Prostate gland (tissue), 2 donors: Measurements from ENCODE around the gene RAPGEF4. TPM values are rescaled to one million over a fixed set of nuclear protein-coding genes. Genes with fewer than 3 reads are reported as not detected.

Source experiments
- DNase-seq: peaks from one replicate; pipeline ENCODE4 v3.0.0-alpha.2; 2019; ENCODE audit warnings: low spot score
- H3K27ac ChIP-seq, 2 donors: fragments of 200-600 bp; sonication (generic); 2 replicates each; pipeline ENCODE4 v1.5.1; 2017 to 2019
- H3K27me3 ChIP-seq: fragments of 200-600 bp; sonication (generic); replicated peaks from 2 replicates; pipeline ENCODE4 v1.5.1; 2019; ENCODE audit not compliant: insufficient read depth
- H3K36me3 ChIP-seq, 2 donors: fragments of 200-600 bp; sonication (generic); 1 replicate in 1 of 2; 2 replicates in 1 of 2; pipeline versions ENCODE4 v1.5.1 to v1.8.1; 2017 to 2019
- H3K4me1 ChIP-seq: fragments of 200-600 bp; sonication (generic); replicated peaks from 2 replicates; pipeline ENCODE4 v1.5.1; 2019
- H3K4me3 ChIP-seq, 2 donors: fragments of 200-600 bp; sonication (generic); 2 replicates each; pipeline ENCODE4 v1.5.1; 2017 to 2019
- H3K9me3 ChIP-seq: fragments of 200-600 bp; sonication (generic); 2 replicates; pipeline ENCODE4 v1.5.1; 2017
- POLR2A ChIP-seq: fragments of 450-650 bp; IDR thresholded peaks from one replicate; pipeline ENCODE4 v1.6.1; 2016; ENCODE audit warnings: antibody characterized with exemption, mild to moderate bottlenecking
- POLR2AphosphoS5 ChIP-seq: sonication (generic); formaldehyde crosslinking; IDR thresholded peaks from one replicate; pipeline ENCODE4 v1.6.1; 2017; ENCODE audit warnings: antibody characterized with exemption
- WGBS: methylation state at CpG from one replicate; pipeline ENCODE4 v1.1.5; 2018; 5-methylcytosine and 5-hydroxymethylcytosine counted together
- intact Hi-C: fragments of 100-400 bp; cut with DNase I; formaldehyde crosslinking; loops from one replicate; pipeline ENCODE4 v1.14.2; 2022
- total RNA-seq, 2 donors: library from RNA; depleted of rRNA; stranded (reverse); fragments of >200 nt; gene quantifications; one replicate each; pipeline ENCODE4 v1.1.0, GENCODE V29; 2016
- TF ChIP-seq, protein P1 (sequence below), 4 experiments: fragments of 200-600 bp in 2 of 4; fragments of 450-650 bp in 2 of 4; sonication (generic) in 2 of 4; IDR thresholded peaks; 1 replicate in 3 of 4; 2 replicates in 1 of 4; pipeline ENCODE4 v1.5.1; 2016 to 2019; ENCODE audit warnings: antibody characterized with exemption in 4 of 4, mild to moderate bottlenecking in 2 of 4, moderate library complexity in 2 of 4

The RAPGEF4 gene
- total RNA-seq, 2 donors from 2014 or later = 7.3 to 31.0 TPM

DNA sequence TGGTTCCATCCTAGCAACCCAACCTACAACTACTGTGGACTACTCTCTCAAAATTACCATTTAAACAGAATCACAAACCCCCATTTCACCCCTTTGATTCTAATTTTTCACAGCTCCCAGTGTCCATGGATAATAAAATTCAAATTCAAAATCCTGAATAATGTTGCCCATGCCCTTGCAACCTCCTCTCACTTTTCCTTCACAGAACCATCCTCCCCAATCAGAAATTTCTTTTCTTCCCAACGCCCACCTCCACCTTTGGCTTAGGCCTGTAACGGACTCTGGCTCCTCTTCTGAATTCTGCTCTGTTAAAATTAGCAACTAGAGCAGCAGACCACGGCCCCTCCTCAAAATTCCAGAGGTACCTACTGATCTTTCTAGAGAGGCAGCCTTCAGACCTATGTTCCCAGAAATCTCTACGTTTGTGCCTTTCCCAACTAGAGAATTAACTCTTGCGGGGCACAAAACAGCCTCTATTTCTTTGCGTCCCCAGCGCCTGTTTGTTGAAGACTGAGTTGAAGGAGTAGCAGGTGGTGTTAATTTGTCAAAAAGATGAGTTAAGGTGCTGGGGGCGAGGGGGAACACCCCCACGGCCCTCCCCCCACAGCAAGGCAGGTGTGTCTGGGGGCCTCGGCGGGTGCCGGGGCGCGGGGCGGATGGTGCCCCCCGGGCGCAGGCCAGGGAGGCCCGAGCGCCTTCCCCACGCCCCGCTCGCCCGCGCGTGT is 339.6 kb downstream of the RAPGEF4 start:
- Histone ChIP-seq H3K27me3 (no peaks in the 10 kb centered on the region), H3K9me3 (no peaks in the 10 kb centered on the region), H3K4me1 (no peaks in the 10 kb centered on the region), H3K4me3 (peak overlapping the region; percentile 78 to 92), H3K36me3 (no peaks in the 10 kb centered on the region), H3K27ac (peak overlapping the region; percentile 90 to 94)
- DNase-seq = no peak
- TF ChIP-seq, protein P1, sequence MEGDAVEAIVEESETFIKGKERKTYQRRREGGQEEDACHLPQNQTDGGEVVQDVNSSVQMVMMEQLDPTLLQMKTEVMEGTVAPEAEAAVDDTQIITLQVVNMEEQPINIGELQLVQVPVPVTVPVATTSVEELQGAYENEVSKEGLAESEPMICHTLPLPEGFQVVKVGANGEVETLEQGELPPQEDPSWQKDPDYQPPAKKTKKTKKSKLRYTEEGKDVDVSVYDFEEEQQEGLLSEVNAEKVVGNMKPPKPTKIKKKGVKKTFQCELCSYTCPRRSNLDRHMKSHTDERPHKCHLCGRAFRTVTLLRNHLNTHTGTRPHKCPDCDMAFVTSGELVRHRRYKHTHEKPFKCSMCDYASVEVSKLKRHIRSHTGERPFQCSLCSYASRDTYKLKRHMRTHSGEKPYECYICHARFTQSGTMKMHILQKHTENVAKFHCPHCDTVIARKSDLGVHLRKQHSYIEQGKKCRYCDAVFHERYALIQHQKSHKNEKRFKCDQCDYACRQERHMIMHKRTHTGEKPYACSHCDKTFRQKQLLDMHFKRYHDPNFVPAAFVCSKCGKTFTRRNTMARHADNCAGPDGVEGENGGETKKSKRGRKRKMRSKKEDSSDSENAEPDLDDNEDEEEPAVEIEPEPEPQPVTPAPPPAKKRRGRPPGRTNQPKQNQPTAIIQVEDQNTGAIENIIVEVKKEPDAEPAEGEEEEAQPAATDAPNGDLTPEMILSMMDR (IDR thresholded peaks at IDR 0.05) = peak in 1 of 4 experiments; percentile 28
- no peak for TF ChIP-seq POLR2A
- WGBS = 7% methylated on average over 23 of the region's 25 CpGs
- intact Hi-C loops = loop anchor here (2.0 to 10.0 kb wide), 5 partner anchors 33 to 210 kb away; no protein-coding TSS in a partner anchor

- DNase-seq = peak; percentile 75
- TF ChIP-seq POLR2AphosphoS5 (peak; percentile 47), POLR2A (peak; percentile 63)
- TF ChIP-seq, protein P1 (IDR thresholded peaks at IDR 0.05) = peak in 3 of 4 experiments; percentile 58 to 70 (median 69)
- Histone ChIP-seq H3K36me3 (no peaks in the 10 kb centered on the region), H3K4me1 (no peaks in the 10 kb centered on the region), H3K27ac (peak within 1 kb of the TSS; percentile 90 to 94), H3K27me3 (no peaks in the 10 kb centered on the region), H3K4me3 (peak within 1 kb of the TSS; percentile 78 to 92), H3K9me3 (no peaks in the 10 kb centered on the region)
- intact Hi-C loops = loop anchor here (2.0 to 10.0 kb wide), 5 partner anchors 34 to 209 kb away; no protein-coding TSS in a partner anchor
- under 1% methylated on average over 73 of the region's 106 CpGs for WGBS
Observed at GRCh38 chr2:173075781-173076580, 340.3 kb downstream of the RAPGEF4 start, which contains the start of gene MAP3K20. Gene MAP3K20 (plus strand): TSS chr2:173075846. CDS start chr2:173091032, 15,186 bp downstream.

DNA sequence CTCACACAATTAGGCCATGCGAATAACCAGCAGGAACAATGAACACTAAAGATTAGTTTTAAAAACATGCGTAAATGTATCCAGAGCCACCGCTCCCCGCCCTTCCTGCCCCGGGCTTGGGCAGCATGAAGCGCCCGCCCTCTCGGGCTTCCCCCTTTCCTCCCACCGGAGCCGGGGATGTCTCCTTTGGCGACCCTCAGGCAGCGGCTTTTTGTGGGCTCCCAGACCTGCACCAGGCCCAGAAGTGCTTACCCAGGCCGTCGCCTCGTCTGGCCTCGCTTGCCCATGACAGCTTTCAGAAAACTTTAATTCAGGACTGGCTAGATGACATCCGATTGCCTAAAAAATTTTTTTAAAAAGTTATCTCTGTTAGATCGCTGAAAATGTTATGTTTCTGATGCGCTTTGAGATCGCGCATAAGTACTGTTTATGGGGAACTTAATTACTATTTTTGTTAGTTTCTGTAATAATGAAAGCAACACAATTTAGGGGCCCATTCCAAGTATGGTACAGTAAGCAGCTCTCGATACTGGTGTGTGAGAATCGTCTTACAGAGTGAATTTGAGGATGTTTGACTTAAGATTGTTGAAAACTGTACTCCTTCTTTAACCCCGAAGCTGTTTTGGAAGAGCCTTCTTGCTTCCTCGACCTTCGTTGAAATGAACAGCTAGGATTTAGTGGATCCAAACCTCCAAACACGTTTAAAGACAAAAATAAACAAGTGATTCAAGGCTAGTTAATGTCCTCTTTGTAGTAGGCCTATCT is 341.1 kb downstream of the RAPGEF4 start:
- Histone ChIP-seq H3K36me3 (no peaks in the 10 kb centered on the region), H3K27me3 (no peaks in the 10 kb centered on the region), H3K4me1 (no peaks in the 10 kb centered on the region), H3K27ac (peak overlapping the region; percentile 90 to 94), H3K4me3 (peak overlapping the region; percentile 78 to 92), H3K9me3 (no peaks in the 10 kb centered on the region)
- WGBS = 2% methylated on average over 27 of the region's 27 CpGs
- peak; percentile 38 for DNase-seq
- TF ChIP-seq POLR2A = no peak
- no peak for TF ChIP-seq POLR2AphosphoS5
- TF ChIP-seq, protein P1 (IDR thresholded peaks at IDR 0.05) = no peak
- intact Hi-C loops = loop anchor here (5.0 to 10.0 kb wide), 4 partner anchors 34 to 208 kb away; no protein-coding TSS in a partner anchor

GRCh38 chr2:173077506-173078177 is 342.0 kb downstream of the RAPGEF4 start:
- Histone ChIP-seq H3K27me3 (no peaks in the 10 kb centered on the region), H3K27ac (peak overlapping the region; percentile 90 to 94), H3K9me3 (no peaks in the 10 kb centered on the region), H3K36me3 (no peaks in the 10 kb centered on the region), H3K4me1 (no peaks in the 10 kb centered on the region), H3K4me3 (no peak overlapping the region)
- WGBS = 57% methylated on average over 5 of the region's 5 CpGs
- DNase-seq = no peak
- TF ChIP-seq POLR2A (no peak), POLR2AphosphoS5 (no peak)
- TF ChIP-seq, protein P1 (IDR thresholded peaks at IDR 0.05) = no peak
- intact Hi-C loops = loop anchor here (5.0 to 10.0 kb wide), 4 partner anchors 35 to 207 kb away; no protein-coding TSS in a partner anchor
